GM19468 (cell line): ENCODE measurements around the gene GCC2.
"Not testable (repeated sequence)": the region's sequence is repeated elsewhere in the genome, so short reads cannot be mapped to it uniquely, and the experiment has no call there.

Source experiments
- ATAC-seq: cut with Tn5 transposase; IDR thresholded peaks from one replicate; pipeline ENCODE4 v1.9.1; 2021; ENCODE audit warnings: mild to moderate bottlenecking, moderate library complexity, moderate number of reproducible peaks; ENCODE audit not compliant: unreplicated experiment; ENCODE audit errors: extremely low read depth

Gene GCC2

GRCh38 chr2:108435578-108435977, 13.4 kb upstream of the GCC2 start:
- not testable (repeated sequence) for ATAC-seq

- ATAC-seq, result no peak
Observed at GRCh38 chr2:108436976-108437375, 12.0 kb upstream of the GCC2 start.

GRCh38 chr2:108441712-108442111, 7.3 kb upstream of the GCC2 start:
- no peak for ATAC-seq

GRCh38 chr2:108444941-108445840, 3.8 kb upstream of the GCC2 start:
- ATAC-seq, result no peak

- no peak for ATAC-seq
Observed at GRCh38 chr2:108446703-108447102, 2.3 kb upstream of the GCC2 start.

- peak; percentile 2 for ATAC-seq
Observed at GRCh38 chr2:108447947-108448677, 894 bp upstream of the GCC2 start.

GRCh38 chr2:108449410-108450130, 564 bp downstream of the GCC2 start:
- ATAC-seq, result no peak

- ATAC-seq, result no peak
Observed at GRCh38 chr2:108450863-108451262, 1.9 kb downstream of the GCC2 start.

- ATAC-seq, result no peak
Observed at GRCh38 chr2:108451976-108452375, 3.0 kb downstream of the GCC2 start.

- ATAC-seq, result not testable (repeated sequence)
Observed at GRCh38 chr2:108453530-108453929, 4.5 kb downstream of the GCC2 start.

GRCh38 chr2:108454440-108454839, 5.4 kb downstream of the GCC2 start:
- ATAC-seq, result no peak

GRCh38 chr2:108455571-108455970, 6.6 kb downstream of the GCC2 start:
- ATAC-seq, result no peak

- no peak for ATAC-seq
Observed at GRCh38 chr2:108458082-108458481, 9.1 kb downstream of the GCC2 start.

- ATAC-seq, result no peak
Observed at GRCh38 chr2:108459441-108459840, 10.4 kb downstream of the GCC2 start.

GRCh38 chr2:108460345-108461037, 11.5 kb downstream of the GCC2 start:
- ATAC-seq, result peak; percentile 59

GRCh38 chr2:108477099-108477498, 28.1 kb downstream of the GCC2 start:
- no peak for ATAC-seq

- ATAC-seq, result no peak
Observed at GRCh38 chr2:108485253-108485652, 36.2 kb downstream of the GCC2 start.

GRCh38 chr2:108490506-108491122, 41.6 kb downstream of the GCC2 start:
- no peak for ATAC-seq

GRCh38 chr2:108491848-108492247, 42.8 kb downstream of the GCC2 start:
- no peak for ATAC-seq

- no peak for ATAC-seq
Observed at GRCh38 chr2:108492364-108492763, 43.4 kb downstream of the GCC2 start.
